Measurements from ENCODE around the gene GPBP1L1.

Gene GPBP1L1

DNA sequence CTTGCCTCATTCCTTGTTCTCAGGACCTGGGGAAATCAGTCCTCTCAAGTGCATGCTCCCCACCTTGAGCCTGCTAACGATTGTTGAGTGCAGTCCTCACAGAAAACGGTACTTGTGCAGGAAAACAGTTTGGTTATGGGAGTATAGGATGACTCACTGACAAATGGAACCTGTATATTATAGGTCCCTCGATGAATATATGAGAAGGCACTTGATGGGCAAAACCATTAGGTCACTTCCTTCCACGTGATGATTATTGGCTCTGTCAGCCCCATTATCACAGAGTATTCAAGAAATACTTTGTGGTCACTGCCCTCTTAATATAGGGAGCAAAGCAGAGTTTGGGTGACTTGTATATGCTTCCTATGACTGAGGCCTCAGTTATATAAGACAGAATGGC lies 68.7 kb downstream of the GPBP1L1 start:
- Mint-ChIP-seq H3K4me3 (no peak overlapping the region), H3K27ac (peak overlapping the region; percentile 78), H3K36me3 (ENCODE audit: low read depth) (peaks cover 59% of the 10 kb centered on the region), H3K27me3 (ENCODE audit: low read depth, poor library complexity) (no peaks in the 10 kb centered on the region), H3K9me3 (no peaks in the 10 kb centered on the region), H3K4me1 (no peaks in the 10 kb centered on the region)
- TF ChIP-seq, protein P1, sequence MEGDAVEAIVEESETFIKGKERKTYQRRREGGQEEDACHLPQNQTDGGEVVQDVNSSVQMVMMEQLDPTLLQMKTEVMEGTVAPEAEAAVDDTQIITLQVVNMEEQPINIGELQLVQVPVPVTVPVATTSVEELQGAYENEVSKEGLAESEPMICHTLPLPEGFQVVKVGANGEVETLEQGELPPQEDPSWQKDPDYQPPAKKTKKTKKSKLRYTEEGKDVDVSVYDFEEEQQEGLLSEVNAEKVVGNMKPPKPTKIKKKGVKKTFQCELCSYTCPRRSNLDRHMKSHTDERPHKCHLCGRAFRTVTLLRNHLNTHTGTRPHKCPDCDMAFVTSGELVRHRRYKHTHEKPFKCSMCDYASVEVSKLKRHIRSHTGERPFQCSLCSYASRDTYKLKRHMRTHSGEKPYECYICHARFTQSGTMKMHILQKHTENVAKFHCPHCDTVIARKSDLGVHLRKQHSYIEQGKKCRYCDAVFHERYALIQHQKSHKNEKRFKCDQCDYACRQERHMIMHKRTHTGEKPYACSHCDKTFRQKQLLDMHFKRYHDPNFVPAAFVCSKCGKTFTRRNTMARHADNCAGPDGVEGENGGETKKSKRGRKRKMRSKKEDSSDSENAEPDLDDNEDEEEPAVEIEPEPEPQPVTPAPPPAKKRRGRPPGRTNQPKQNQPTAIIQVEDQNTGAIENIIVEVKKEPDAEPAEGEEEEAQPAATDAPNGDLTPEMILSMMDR (IDR thresholded peaks at IDR 0.05): no peak
- no peak for DNase-seq

DNA sequence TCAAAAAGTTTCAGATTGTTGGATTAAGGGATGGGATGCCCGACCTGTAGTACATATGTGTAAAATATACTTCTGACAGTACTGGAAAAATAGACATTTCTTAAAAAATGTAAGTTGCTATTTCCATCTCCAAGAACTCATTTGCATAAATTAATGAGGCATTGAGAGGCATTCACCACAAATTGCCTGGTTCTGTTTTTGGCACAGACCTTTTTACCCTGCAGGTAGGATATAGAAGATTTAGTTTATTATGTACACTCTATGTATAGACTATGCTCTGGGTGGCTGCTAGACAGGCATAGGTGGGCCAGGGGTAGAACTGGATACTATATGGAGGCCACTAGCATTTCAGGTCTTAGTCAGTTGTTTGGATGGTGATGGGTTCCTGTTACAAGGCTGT lies 70.4 kb downstream of the GPBP1L1 start:
- Mint-ChIP-seq H3K4me3 (no peak overlapping the region), H3K27me3 (ENCODE audit: low read depth, poor library complexity) (no peaks in the 10 kb centered on the region), H3K27ac (peak overlapping the region; percentile 50), H3K9me3 (no peaks in the 10 kb centered on the region), H3K36me3 (ENCODE audit: low read depth) (peaks cover 68% of the 10 kb centered on the region), H3K4me1 (no peaks in the 10 kb centered on the region)
- no peak for DNase-seq
- TF ChIP-seq, protein P1 (IDR thresholded peaks at IDR 0.05): no peak

- Mint-ChIP-seq H3K36me3 (ENCODE audit: low read depth) (peaks cover 81% of the 10 kb centered on the region), H3K4me1 (no peaks in the 10 kb centered on the region), H3K27ac (peak overlapping the region; percentile 7), H3K27me3 (ENCODE audit: low read depth, poor library complexity) (no peaks in the 10 kb centered on the region), H3K9me3 (no peaks in the 10 kb centered on the region), H3K4me3 (no peak overlapping the region)
- TF ChIP-seq, protein P1 (IDR thresholded peaks at IDR 0.05): no peak
- no peak for DNase-seq
These were observed 73.3 kb downstream of the GPBP1L1 start for GRCh38 chr1:45612941-45613579.

GRCh38 chr1:45610589-45611226 lies 75.6 kb downstream of the GPBP1L1 start:
- no peak for DNase-seq
- no peaks in the 10 kb centered on the region for H3K4me1 Mint-ChIP-seq
- peaks cover 86% of the 10 kb centered on the region for H3K36me3 Mint-ChIP-seq (ENCODE audit: low read depth)

GRCh38 chr1:45608175-45609156 lies 77.9 kb downstream of the GPBP1L1 start:
- DNase-seq: no peak
- Mint-ChIP-seq H3K27me3 (ENCODE audit: low read depth, poor library complexity) (no peaks in the 10 kb centered on the region), H3K4me1 (no peaks in the 10 kb centered on the region), H3K36me3 (ENCODE audit: low read depth) (peaks cover 81% of the 10 kb centered on the region), H3K4me3 (no peak overlapping the region), H3K9me3 (no peaks in the 10 kb centered on the region), H3K27ac (no peak overlapping the region)
- TF ChIP-seq, protein P1 (IDR thresholded peaks at IDR 0.05): no peak

More at GRCh38 chr1:45610589-45611226, 75.6 kb downstream of the GPBP1L1 start:
- Mint-ChIP-seq H3K4me3 (no peak overlapping the region), H3K9me3 (no peaks in the 10 kb centered on the region), H3K27ac (peak overlapping the region; percentile 88), H3K27me3 (ENCODE audit: low read depth, poor library complexity) (no peaks in the 10 kb centered on the region)
- TF ChIP-seq, protein P1 (IDR thresholded peaks at IDR 0.05): no peak

Data from nephron progenitor cell (in vitro differentiated cells).